Measurements from ENCODE around the gene CATSPERE. TPM values are rescaled to one million over a fixed set of nuclear protein-coding genes. Genes with fewer than 3 reads are reported as not detected.
A peak's percentile ranks its signal among the peaks of the same experiment; 100 is the strongest.

CATSPERE gene
- total RNA-seq, 1 donor from 2014 or later: 1.7 TPM

DNA sequence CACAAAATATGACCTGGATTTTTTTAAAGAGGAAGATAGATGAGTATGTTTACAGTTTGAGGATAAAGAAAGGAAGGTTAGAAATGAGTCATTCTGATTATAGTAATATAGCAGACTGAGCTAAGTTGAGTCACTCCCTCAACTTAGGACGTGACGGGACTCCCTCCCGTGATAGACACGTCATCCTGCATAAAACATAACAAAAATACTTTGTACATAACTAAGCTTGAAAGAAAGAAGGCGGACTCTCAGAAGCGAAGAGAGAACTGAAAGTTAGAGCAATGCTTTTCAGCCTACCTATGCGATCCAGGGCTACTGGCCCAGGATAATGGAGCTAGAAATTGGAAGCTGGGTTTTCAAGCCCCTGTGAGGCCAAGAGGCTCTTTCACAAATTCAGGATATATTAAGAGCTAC, 138.9 kb downstream of the CATSPERE start:
- DNase-seq (no peak), ATAC-seq (peak; percentile 64 to 65)
- no peaks in the 10 kb centered on the region for H3K9me3 ChIP-seq
- no peaks in the 10 kb centered on the region for H3K36me3 ChIP-seq
- intact Hi-C loops (cut with DNase I): loop anchor here (10.0 kb wide), 1 partner anchor 445 kb away; no protein-coding TSS in a partner anchor
- H3K4me1 ChIP-seq: peaks cover 7% of the 10 kb centered on the region
- no peaks in the 10 kb centered on the region for H3K27me3 ChIP-seq (ENCODE audit: low read depth)
- H3K27ac ChIP-seq: no peak overlapping the region
- H3K4me3 ChIP-seq: peak overlapping the region; percentile 11
- TF ChIP-seq, protein P1, sequence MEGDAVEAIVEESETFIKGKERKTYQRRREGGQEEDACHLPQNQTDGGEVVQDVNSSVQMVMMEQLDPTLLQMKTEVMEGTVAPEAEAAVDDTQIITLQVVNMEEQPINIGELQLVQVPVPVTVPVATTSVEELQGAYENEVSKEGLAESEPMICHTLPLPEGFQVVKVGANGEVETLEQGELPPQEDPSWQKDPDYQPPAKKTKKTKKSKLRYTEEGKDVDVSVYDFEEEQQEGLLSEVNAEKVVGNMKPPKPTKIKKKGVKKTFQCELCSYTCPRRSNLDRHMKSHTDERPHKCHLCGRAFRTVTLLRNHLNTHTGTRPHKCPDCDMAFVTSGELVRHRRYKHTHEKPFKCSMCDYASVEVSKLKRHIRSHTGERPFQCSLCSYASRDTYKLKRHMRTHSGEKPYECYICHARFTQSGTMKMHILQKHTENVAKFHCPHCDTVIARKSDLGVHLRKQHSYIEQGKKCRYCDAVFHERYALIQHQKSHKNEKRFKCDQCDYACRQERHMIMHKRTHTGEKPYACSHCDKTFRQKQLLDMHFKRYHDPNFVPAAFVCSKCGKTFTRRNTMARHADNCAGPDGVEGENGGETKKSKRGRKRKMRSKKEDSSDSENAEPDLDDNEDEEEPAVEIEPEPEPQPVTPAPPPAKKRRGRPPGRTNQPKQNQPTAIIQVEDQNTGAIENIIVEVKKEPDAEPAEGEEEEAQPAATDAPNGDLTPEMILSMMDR (IDR thresholded peaks at IDR 0.05): no peak

DNA sequence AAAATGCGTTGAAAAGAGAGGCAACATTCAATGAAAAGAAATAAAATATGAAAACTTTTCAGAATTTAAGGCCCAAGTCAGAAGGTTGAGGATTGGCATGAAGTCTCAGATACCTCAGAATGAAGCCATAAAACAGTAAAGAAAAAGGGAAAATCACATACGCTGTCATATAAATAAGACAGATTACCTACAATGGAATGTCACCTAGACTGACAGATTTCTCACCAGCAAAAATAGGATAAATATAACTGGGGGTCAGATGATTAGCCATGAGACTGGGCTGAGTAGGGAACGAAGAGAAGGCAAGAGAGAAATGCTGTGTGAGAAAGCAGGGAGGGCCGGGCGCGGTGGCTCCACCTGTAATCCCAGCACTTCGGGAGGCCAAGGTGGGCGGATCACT, 140.3 kb downstream of the CATSPERE start:
- Histone ChIP-seq H3K4me1 (peaks cover 7% of the 10 kb centered on the region), H3K36me3 (no peaks in the 10 kb centered on the region), H3K27me3 (ENCODE audit: low read depth) (no peaks in the 10 kb centered on the region), H3K4me3 (no peak overlapping the region), H3K27ac (no peak overlapping the region), H3K9me3 (no peaks in the 10 kb centered on the region)
- no peak for ATAC-seq
- DNase-seq: no peak
- TF ChIP-seq, protein P1 (IDR thresholded peaks at IDR 0.05): no peak
- intact Hi-C loops (cut with DNase I): loop anchor here (10.0 kb wide), 1 partner anchor 443 kb away; no protein-coding TSS in a partner anchor

DNA sequence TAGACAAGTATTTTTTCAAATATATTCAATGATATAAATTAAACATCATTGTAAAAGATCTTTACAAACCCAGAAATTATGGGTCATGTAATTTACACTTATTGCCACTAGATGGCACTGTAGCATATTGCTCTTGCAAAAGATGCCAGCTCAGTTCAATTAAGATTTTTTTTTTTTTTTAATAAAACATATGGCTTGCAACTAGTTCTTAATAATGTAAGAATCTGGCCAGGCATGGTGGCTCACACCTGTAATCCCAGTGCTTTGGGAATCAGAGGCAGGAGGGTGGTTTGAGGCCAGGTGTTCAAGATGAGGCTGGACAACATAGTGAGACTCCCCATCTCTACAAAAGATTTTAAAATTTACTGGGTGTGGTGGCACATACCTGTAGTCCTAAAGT, 142.4 kb downstream of the CATSPERE start:
- Histone ChIP-seq H3K4me3 (no peak overlapping the region), H3K27me3 (ENCODE audit: low read depth) (no peaks in the 10 kb centered on the region), H3K4me1 (peaks cover 7% of the 10 kb centered on the region), H3K36me3 (no peaks in the 10 kb centered on the region), H3K9me3 (no peaks in the 10 kb centered on the region), H3K27ac (no peak overlapping the region)
- TF ChIP-seq, protein P1 (IDR thresholded peaks at IDR 0.05): peak; percentile 83
- ATAC-seq (peak in 1 of 2 donors; percentile 57), DNase-seq (no peak)
- intact Hi-C loops (cut with DNase I): loop anchor here (10.0 kb wide), 1 partner anchor 441 kb away; no protein-coding TSS in a partner anchor

DNA sequence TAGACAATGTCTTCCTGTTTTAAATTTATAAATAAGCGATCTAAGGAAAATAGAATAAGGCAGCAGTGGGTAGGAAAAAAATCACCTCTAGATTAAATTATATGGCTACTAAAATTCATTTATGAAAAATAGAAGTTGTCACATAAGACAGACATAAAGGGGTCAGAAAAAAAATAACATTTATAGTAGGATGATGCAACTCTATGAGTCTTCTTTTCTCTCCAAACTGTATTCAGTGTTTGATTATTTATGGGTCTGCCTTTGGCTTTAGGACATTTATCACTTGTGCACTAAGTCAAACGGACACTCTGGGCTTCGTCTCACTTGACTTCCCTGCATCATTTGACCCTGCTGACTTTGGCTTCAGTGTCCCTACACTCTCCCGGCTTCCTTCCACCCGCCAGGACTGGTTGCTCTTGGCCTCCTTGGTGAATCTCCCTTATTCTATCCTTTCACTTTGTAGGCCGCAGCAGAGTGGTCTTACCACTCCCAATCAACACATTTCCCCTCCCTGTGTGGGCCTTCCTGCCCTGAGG, 144.8 kb downstream of the CATSPERE start:
- no peaks in the 10 kb centered on the region for H3K4me1 ChIP-seq
- no peaks in the 10 kb centered on the region for H3K36me3 ChIP-seq
- TF ChIP-seq, protein P1 (IDR thresholded peaks at IDR 0.05): no peak
- no peaks in the 10 kb centered on the region for H3K27me3 ChIP-seq (ENCODE audit: low read depth)
- intact Hi-C loops (cut with DNase I): loop anchor here (2.0 to 10.0 kb wide), 2 partner anchors 191 to 439 kb away; no protein-coding TSS in a partner anchor
- H3K9me3 ChIP-seq: no peaks in the 10 kb centered on the region
- no peak overlapping the region for H3K4me3 ChIP-seq
- no peak overlapping the region for H3K27ac ChIP-seq
- DNase-seq (no peak), ATAC-seq (no peak)

DNA sequence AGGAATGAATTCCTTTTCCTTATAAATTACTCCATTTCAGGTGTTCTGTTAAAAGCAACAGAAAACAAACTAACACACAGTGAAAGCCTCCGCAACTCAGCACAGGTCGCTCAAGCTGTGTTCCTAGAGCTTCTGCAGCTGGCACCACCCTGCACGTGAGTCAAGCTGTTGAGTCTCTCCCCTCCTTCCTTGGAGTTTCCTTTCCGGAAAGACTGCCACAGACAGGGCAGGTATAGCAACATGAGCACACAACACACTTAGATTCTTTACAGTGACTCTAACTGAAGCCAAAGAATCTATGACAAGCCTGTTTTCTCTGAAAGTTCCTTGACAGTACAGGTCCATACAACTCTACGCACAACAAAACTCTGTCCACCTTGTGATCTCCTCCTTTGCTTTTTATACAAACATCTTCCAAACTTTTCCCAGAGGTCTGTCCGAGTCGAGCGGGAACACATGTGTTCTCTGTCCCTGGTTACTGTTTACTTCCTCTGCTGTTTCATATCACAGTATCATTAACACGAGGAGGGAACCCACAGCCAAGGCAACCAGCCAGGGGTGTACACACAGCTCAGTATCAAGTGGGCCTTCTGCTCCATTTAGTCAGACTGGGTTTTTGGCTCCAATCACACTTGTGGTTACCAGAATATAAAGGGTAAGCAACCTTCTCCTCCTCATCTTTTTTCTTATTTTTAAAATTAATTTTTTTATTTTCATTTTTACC, 153.2 kb downstream of the CATSPERE start:
- H3K36me3 ChIP-seq: no peaks in the 10 kb centered on the region
- H3K9me3 ChIP-seq: no peaks in the 10 kb centered on the region
- peak; percentile 72 for DNase-seq
- peak; percentile 94 to 96 for ATAC-seq
- no peaks in the 10 kb centered on the region for H3K4me1 ChIP-seq
- no peaks in the 10 kb centered on the region for H3K27me3 ChIP-seq (ENCODE audit: low read depth)
- intact Hi-C loops (cut with DNase I): no loop called here
- TF ChIP-seq, protein P1 (IDR thresholded peaks at IDR 0.05): no peak
- peak overlapping the region; percentile 60 for H3K27ac ChIP-seq
- H3K4me3 ChIP-seq: no peak overlapping the region
